A673 (cell line): ENCODE measurements around the gene TMEM235. TPM values are rescaled to one million over a fixed set of nuclear protein-coding genes. Genes with fewer than 3 reads are reported as not detected.
"Not testable (repeated sequence)": the region's sequence is repeated elsewhere in the genome, so short reads cannot be mapped to it uniquely, and the experiment has no call there.

ENCODE experiments used
- BruUV-seq: library from RNA; stranded (reverse); fragments of 400-500 nt; replicated peaks from 2 replicates; lab custom pipeline; 2021; lab: Mats Ljungman, UMichigan
- CTCF ChIA-PET: fragments of 300-600 bp; sonication (Branson Sonifier 250); formaldehyde crosslinking; loops from one replicate; lab custom pipeline; 2022; ENCODE audit warnings: antibody characterized with exemption; lab: Charles Lee
- POLR2A ChIA-PET: fragments of 300-600 bp; sonication (Branson Sonifier 250); formaldehyde crosslinking; loops from one replicate; lab custom pipeline; 2022; ENCODE audit warnings: antibody characterized with exemption; ENCODE audit not compliant: low non-redundant PET; lab: Charles Lee
- DNase-seq: peaks from one replicate; pipeline ENCODE4 v3.0.0-alpha.2; 2015; ENCODE audit warnings: low spot score
- H3K27ac ChIP-seq: fragments of 200-600 bp; sonication (generic); 2 replicates; pipeline ENCODE4 v1.5.1; 2016; ENCODE audit warnings: mixed run types, low read depth, mild to moderate bottlenecking, mixed read lengths, antibody characterized with exemption, low read length; ENCODE audit not compliant: poor library complexity, severe bottlenecking
- H3K27me3 ChIP-seq: fragments of 200-600 bp; sonication (generic); replicated peaks from 2 replicates; pipeline ENCODE4 v1.6.1; 2017; ENCODE audit warnings: mixed run types, low read depth, mild to moderate bottlenecking, mixed read lengths, antibody characterized with exemption, low read length; ENCODE audit not compliant: insufficient read depth, poor library complexity
- H3K36me3 ChIP-seq: fragments of 200-600 bp; sonication (generic); 2 replicates; pipeline ENCODE4 v1.6.1; 2016; ENCODE audit warnings: mixed run types, mild to moderate bottlenecking, mixed read lengths, antibody characterized with exemption, low read length; ENCODE audit not compliant: insufficient read depth, poor library complexity, severe bottlenecking
- H3K4me1 ChIP-seq: fragments of 200-600 bp; sonication (generic); 2 replicates; pipeline ENCODE4 v1.6.1; 2017; ENCODE audit warnings: mixed run types, mild to moderate bottlenecking, mixed read lengths, antibody characterized with exemption, low read length; ENCODE audit not compliant: insufficient read depth, poor library complexity, severe bottlenecking
- H3K4me3 ChIP-seq: fragments of 200-600 bp; sonication (generic); 2 replicates; pipeline ENCODE4 v1.5.1; 2016; ENCODE audit warnings: low read depth, mixed run types, mild to moderate bottlenecking, mixed read lengths, low read length; ENCODE audit not compliant: poor library complexity, severe bottlenecking
- H3K9me3 ChIP-seq: fragments of 200-600 bp; sonication (generic); 2 replicates; pipeline ENCODE4 v1.6.1; 2016; ENCODE audit warnings: mixed run types, low read depth, mild to moderate bottlenecking, mixed read lengths, antibody characterized with exemption, low read length; ENCODE audit not compliant: poor library complexity, severe bottlenecking
- EZH2 ChIP-seq: fragments of 200-600 bp; sonication (generic); IDR thresholded peaks from 2 replicates; pipeline ENCODE4 v1.6.1; 2017; ENCODE audit warnings: borderline replicate concordance, low read depth, mild to moderate bottlenecking, mixed read lengths, antibody characterized with exemption, low read length; ENCODE audit not compliant: poor library complexity, severe bottlenecking
- intact Hi-C: fragments of 100-400 bp; cut with micrococcal nuclease; formaldehyde crosslinking; loops from one replicate; pipeline ENCODE4 v1.10.0; 2022; ENCODE audit not compliant: unreplicated experiment
- total RNA-seq: library from RNA; stranded (reverse); gene quantifications from 2 replicates; pipeline ENCODE4 v1.2.3, GENCODE V29; 2021
- TF ChIP-seq, protein P1 (sequence below): fragments of 300-800, 200-600 bp; sonication (generic); conservative IDR thresholded peaks from 2 replicates; pipeline ENCODE4 v1.5.1; 2017; ENCODE audit warnings: low read depth, mild to moderate bottlenecking, antibody characterized with exemption, low read length, moderate library complexity, mixed read lengths

Gene TMEM235
- total RNA-seq, 1 experiment from 2014 or later = not detected

DNA sequence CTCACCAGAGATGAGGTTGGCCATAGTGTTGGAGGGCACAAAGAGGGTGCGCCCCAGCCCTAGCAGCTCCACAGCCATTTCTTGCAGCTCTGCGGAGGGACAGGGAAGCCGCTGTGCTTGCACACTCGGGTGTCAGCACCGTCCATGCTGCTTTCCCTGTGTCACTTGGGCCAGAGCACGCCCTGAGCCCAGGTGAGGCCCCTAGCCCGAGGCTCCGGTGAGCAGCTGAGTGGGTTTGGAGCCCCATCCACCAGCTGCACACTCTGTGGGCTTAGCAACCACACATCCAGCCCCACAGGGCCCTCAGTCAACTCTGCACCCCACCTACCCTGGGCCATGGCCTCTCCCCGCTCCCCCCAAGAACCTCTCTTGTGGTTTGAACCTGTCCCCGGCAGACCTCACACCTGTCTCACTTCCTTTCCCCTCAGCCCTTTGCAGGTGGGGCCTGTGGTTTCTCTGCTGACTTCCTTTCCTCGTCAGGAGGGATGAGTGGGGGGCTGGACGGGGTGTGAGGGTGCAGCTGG, 20.7 kb downstream of the TMEM235 start:
- Histone ChIP-seq H3K9me3 (no peaks in the 10 kb centered on the region), H3K36me3 (no peaks in the 10 kb centered on the region), H3K4me1 (no peaks in the 10 kb centered on the region), H3K27ac (no peak overlapping the region), H3K27me3 (no peaks in the 10 kb centered on the region), H3K4me3 (no peak overlapping the region)
- no TSS peak for BruUV-seq
- ChIA-PET POLR2A (no interaction called here), CTCF (interaction anchor here (0.6 to 2.0 kb wide), 2 partner anchors 16 to 233 kb away, joined by 3 to 5 read pairs; no protein-coding TSS in a partner anchor)
- no peak for TF ChIP-seq EZH2
- TF ChIP-seq, protein P1, sequence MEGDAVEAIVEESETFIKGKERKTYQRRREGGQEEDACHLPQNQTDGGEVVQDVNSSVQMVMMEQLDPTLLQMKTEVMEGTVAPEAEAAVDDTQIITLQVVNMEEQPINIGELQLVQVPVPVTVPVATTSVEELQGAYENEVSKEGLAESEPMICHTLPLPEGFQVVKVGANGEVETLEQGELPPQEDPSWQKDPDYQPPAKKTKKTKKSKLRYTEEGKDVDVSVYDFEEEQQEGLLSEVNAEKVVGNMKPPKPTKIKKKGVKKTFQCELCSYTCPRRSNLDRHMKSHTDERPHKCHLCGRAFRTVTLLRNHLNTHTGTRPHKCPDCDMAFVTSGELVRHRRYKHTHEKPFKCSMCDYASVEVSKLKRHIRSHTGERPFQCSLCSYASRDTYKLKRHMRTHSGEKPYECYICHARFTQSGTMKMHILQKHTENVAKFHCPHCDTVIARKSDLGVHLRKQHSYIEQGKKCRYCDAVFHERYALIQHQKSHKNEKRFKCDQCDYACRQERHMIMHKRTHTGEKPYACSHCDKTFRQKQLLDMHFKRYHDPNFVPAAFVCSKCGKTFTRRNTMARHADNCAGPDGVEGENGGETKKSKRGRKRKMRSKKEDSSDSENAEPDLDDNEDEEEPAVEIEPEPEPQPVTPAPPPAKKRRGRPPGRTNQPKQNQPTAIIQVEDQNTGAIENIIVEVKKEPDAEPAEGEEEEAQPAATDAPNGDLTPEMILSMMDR = no peak
- no peak for DNase-seq
- intact Hi-C loops = loop anchor here (5.0 kb wide), 1 partner anchor 170 kb away; no protein-coding TSS in a partner anchor

DNA sequence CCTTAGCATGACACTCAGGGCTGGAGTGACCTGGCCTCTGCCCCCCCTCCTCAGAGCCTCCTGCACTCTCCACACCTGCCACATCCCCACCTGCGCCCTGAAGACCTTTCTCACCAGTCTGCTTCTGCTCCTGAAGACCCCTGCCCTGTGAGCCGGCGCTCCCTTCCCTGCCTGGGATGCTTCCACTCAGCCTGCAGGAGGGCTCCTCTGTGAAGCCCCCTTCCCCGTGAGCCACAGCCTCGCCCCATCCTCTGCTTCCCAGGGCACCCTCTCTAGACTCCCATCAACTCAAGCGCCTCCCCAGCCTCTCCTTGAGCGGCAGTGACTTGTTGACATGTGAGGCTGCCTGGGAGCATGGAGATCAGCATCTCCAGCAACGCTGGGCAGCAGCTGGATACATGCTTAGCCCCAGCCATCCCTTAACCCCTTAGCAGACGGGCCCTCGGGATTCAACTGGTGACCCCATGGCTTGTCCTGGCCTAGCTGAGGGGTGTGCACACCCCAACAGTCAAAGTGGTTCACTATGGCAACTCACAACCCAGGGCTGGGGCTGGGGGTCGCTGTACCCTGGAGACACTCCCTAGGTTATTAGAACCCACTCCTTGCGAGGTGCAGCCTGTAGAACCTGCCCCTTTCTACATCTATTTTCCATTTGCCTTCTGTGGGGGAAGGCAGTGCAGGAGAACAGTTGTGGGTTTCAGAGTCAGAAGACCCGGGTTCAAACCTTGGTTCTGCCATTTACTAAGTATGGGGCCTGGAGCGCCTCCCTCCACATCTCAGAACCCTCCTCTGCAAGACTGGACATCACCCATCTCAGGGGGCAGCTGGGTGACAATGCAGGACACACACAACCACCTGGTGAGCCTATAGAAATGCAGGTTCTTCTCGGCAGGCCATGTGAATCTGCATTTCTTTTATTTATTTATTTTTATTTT, 21.5 kb downstream of the TMEM235 start:
- no peaks in the 10 kb centered on the region for H3K27me3 ChIP-seq
- no peak overlapping the region for H3K27ac ChIP-seq
- no TSS peak for BruUV-seq
- no peak for TF ChIP-seq EZH2
- TF ChIP-seq, protein P1 = no peak
- intact Hi-C loops = loop anchor here (5.0 kb wide), 1 partner anchor 169 kb away; no protein-coding TSS in a partner anchor
- ChIA-PET POLR2A (no interaction called here), CTCF (no interaction called here)
- no peak for DNase-seq
- peaks cover 5% of the 10 kb centered on the region for H3K4me1 ChIP-seq
- no peaks in the 10 kb centered on the region for H3K36me3 ChIP-seq
- H3K4me3 ChIP-seq = no peak overlapping the region
- no peaks in the 10 kb centered on the region for H3K9me3 ChIP-seq

DNA sequence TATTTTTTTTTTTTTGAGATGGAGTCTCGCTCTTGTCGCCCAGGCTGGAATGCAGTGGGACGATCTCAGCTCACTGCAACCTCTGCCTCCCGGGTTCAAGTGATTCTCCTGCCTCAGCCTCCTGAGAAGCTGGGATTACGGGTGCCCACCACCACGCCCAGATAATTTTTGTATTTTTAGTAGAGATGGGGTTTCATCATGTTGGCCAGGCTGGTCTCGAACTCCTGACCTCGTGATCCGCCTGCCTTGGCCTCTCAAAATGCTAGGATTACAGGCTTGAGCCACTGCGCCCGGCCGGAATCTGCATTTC, 22.2 kb downstream of the TMEM235 start:
- H3K27ac ChIP-seq, POLR2A ChIA-PET, DNase-seq, BruUV-seq, H3K27me3 ChIP-seq, H3K9me3 ChIP-seq, H3K36me3 ChIP-seq, CTCF ChIA-PET: not testable (repeated sequence)
- Histone ChIP-seq H3K4me1 (peaks cover 10% of the 10 kb centered on the region), H3K4me3 (peak overlapping the region; percentile 100)
- intact Hi-C loops = loop anchor here (5.0 kb wide), 1 partner anchor 169 kb away; no protein-coding TSS in a partner anchor
